Measurements from ENCODE around the gene PDE10A.

- TF ChIP-seq, protein P1, sequence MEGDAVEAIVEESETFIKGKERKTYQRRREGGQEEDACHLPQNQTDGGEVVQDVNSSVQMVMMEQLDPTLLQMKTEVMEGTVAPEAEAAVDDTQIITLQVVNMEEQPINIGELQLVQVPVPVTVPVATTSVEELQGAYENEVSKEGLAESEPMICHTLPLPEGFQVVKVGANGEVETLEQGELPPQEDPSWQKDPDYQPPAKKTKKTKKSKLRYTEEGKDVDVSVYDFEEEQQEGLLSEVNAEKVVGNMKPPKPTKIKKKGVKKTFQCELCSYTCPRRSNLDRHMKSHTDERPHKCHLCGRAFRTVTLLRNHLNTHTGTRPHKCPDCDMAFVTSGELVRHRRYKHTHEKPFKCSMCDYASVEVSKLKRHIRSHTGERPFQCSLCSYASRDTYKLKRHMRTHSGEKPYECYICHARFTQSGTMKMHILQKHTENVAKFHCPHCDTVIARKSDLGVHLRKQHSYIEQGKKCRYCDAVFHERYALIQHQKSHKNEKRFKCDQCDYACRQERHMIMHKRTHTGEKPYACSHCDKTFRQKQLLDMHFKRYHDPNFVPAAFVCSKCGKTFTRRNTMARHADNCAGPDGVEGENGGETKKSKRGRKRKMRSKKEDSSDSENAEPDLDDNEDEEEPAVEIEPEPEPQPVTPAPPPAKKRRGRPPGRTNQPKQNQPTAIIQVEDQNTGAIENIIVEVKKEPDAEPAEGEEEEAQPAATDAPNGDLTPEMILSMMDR (IDR thresholded peaks at IDR 0.05), result no peak
- TF ChIP-seq, protein P2, sequence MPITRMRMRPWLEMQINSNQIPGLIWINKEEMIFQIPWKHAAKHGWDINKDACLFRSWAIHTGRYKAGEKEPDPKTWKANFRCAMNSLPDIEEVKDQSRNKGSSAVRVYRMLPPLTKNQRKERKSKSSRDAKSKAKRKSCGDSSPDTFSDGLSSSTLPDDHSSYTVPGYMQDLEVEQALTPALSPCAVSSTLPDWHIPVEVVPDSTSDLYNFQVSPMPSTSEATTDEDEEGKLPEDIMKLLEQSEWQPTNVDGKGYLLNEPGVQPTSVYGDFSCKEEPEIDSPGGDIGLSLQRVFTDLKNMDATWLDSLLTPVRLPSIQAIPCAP (CRISPR knock-in tag; IDR thresholded peaks at IDR 0.05), result no peak
- TF ChIP-seq, protein P3, sequence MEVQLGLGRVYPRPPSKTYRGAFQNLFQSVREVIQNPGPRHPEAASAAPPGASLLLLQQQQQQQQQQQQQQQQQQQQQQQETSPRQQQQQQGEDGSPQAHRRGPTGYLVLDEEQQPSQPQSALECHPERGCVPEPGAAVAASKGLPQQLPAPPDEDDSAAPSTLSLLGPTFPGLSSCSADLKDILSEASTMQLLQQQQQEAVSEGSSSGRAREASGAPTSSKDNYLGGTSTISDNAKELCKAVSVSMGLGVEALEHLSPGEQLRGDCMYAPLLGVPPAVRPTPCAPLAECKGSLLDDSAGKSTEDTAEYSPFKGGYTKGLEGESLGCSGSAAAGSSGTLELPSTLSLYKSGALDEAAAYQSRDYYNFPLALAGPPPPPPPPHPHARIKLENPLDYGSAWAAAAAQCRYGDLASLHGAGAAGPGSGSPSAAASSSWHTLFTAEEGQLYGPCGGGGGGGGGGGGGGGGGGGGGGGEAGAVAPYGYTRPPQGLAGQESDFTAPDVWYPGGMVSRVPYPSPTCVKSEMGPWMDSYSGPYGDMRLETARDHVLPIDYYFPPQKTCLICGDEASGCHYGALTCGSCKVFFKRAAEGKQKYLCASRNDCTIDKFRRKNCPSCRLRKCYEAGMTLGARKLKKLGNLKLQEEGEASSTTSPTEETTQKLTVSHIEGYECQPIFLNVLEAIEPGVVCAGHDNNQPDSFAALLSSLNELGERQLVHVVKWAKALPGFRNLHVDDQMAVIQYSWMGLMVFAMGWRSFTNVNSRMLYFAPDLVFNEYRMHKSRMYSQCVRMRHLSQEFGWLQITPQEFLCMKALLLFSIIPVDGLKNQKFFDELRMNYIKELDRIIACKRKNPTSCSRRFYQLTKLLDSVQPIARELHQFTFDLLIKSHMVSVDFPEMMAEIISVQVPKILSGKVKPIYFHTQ (CRISPR knock-in tag; IDR thresholded peaks at IDR 0.05), result no peak
- TF ChIP-seq ELF4 (CRISPR knock-in tag; IDR thresholded peaks at IDR 0.05; ENCODE audit: low read depth) (no peak), CREM (CRISPR knock-in tag; IDR thresholded peaks at IDR 0.05) (no peak), JUN (CRISPR knock-in tag; IDR thresholded peaks at IDR 0.05) (no peak), ATF2 (CRISPR knock-in tag; IDR thresholded peaks at IDR 0.05; ENCODE audit: borderline replicate concordance, low read depth) (no peak), CBFB (CRISPR knock-in tag; IDR thresholded peaks at IDR 0.05; ENCODE audit: low read depth) (no peak)
- TF ChIP-seq, protein P4, sequence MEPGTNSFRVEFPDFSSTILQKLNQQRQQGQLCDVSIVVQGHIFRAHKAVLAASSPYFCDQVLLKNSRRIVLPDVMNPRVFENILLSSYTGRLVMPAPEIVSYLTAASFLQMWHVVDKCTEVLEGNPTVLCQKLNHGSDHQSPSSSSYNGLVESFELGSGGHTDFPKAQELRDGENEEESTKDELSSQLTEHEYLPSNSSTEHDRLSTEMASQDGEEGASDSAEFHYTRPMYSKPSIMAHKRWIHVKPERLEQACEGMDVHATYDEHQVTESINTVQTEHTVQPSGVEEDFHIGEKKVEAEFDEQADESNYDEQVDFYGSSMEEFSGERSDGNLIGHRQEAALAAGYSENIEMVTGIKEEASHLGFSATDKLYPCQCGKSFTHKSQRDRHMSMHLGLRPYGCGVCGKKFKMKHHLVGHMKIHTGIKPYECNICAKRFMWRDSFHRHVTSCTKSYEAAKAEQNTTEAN (CRISPR knock-in tag; IDR thresholded peaks at IDR 0.05), result no peak
- TF ChIP-seq, protein P5, sequence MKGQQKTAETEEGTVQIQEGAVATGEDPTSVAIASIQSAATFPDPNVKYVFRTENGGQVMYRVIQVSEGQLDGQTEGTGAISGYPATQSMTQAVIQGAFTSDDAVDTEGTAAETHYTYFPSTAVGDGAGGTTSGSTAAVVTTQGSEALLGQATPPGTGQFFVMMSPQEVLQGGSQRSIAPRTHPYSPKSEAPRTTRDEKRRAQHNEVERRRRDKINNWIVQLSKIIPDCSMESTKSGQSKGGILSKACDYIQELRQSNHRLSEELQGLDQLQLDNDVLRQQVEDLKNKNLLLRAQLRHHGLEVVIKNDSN (CRISPR knock-in tag; IDR thresholded peaks at IDR 0.05), result no peak
Observed at GRCh38 chr6:165488624-165489295, 174.3 kb downstream of the PDE10A start.

All from WTC11 (cell line).